Parathyroid adenoma (tissue), 2 donors: ENCODE results near the gene BBC3.

Experiments used
- H2AFZ ChIP-seq: fragments of 300-600 bp; sonication (generic); one replicate; pipeline ENCODE4 v1.7.0; 2017; ENCODE audit warnings: antibody characterized with exemption, mild to moderate bottlenecking
- H3K27ac ChIP-seq: fragments of 300-600 bp; sonication (generic); one replicate; pipeline ENCODE4 v1.7.0; 2017
- H3K27me3 ChIP-seq: fragments of 300-600 bp; sonication (generic); one replicate; pipeline ENCODE4 v1.7.0; 2017; ENCODE audit warnings: low read length; ENCODE audit not compliant: control insufficient read depth, insufficient read depth
- H3K36me3 ChIP-seq: fragments of 300-600 bp; sonication (generic); one replicate; pipeline ENCODE4 v1.7.0; 2017; ENCODE audit warnings: low read length; ENCODE audit not compliant: control insufficient read depth, insufficient read depth
- H3K4me1 ChIP-seq: fragments of 300-600 bp; sonication (generic); one replicate; pipeline ENCODE4 v1.7.0; 2017; ENCODE audit warnings: control low read depth
- H3K4me2 ChIP-seq: fragments of 300-600 bp; sonication (generic); one replicate; pipeline ENCODE4 v1.7.0; 2017; ENCODE audit warnings: low read length
- H3K4me3 ChIP-seq: fragments of 300-600 bp; sonication (generic); one replicate; pipeline ENCODE4 v1.7.0; 2017; ENCODE audit warnings: low read depth, low read length
- H3K79me2 ChIP-seq: fragments of 300-600 bp; sonication (generic); one replicate; pipeline ENCODE4 v1.7.0; 2017; ENCODE audit warnings: control low read depth
- H3K9ac ChIP-seq: fragments of 300-600 bp; sonication (generic); one replicate; pipeline ENCODE4 v1.7.0; 2017; ENCODE audit warnings: mild to moderate bottlenecking
- H3K9me3 ChIP-seq: fragments of 300-600 bp; sonication (generic); one replicate; pipeline ENCODE4 v1.7.0; 2017; ENCODE audit warnings: low read length; ENCODE audit not compliant: control insufficient read depth
- CTCF ChIP-seq: fragments of 300-600 bp; sonication (generic); IDR thresholded peaks from one replicate; pipeline ENCODE4 v1.7.0; 2017; ENCODE audit warnings: antibody characterized with exemption, mild to moderate bottlenecking
- donor health status: primary hyperparathyroidism.

BBC3 gene

GRCh38 chr19:47257411-47258169, 26.6 kb upstream of the BBC3 start:
- no peaks in the 10 kb centered on the region for H3K27me3 ChIP-seq

GRCh38 chr19:47256693-47257410, 25.9 kb upstream of the BBC3 start:
- peaks cover 18% of the 10 kb centered on the region for H3K79me2 ChIP-seq
- TF ChIP-seq CTCF, result no peak
- peak overlapping the region; percentile 28 for H3K4me2 ChIP-seq
- H3K36me3 ChIP-seq, result no peaks in the 10 kb centered on the region
- H3K4me1 ChIP-seq, result peaks cover 9% of the 10 kb centered on the region
- H2AFZ ChIP-seq, result peak overlapping the region; percentile 81
- H3K27me3 ChIP-seq, result no peaks in the 10 kb centered on the region
- no peak overlapping the region for H3K9ac ChIP-seq
- no peaks in the 10 kb centered on the region for H3K9me3 ChIP-seq
- H3K27ac ChIP-seq, result peak overlapping the region; percentile 82
- peak overlapping the region; percentile 89 for H3K4me3 ChIP-seq

More at GRCh38 chr19:47257411-47258169, 26.6 kb upstream of the BBC3 start:
- Histone ChIP-seq H3K27ac (peak overlapping the region; percentile 82), H3K4me2 (peak overlapping the region; percentile 62), H3K9me3 (no peaks in the 10 kb centered on the region), H3K36me3 (no peaks in the 10 kb centered on the region), H3K79me2 (peaks cover 18% of the 10 kb centered on the region), H3K4me3 (peak overlapping the region; percentile 55), H3K9ac (no peak overlapping the region), H3K4me1 (peaks cover 9% of the 10 kb centered on the region), H2AFZ (peak overlapping the region; percentile 81)
- no peak for TF ChIP-seq CTCF

- Histone ChIP-seq H3K27ac (peak within 1 kb of the TSS; percentile 82), H3K4me3 (peak within 1 kb of the TSS; percentile 89), H3K9ac (peak within 1 kb of the TSS; percentile 21), H3K4me1 (peaks cover 9% of the 10 kb centered on the region), H3K79me2 (peaks cover 18% of the 10 kb centered on the region), H3K36me3 (no peaks in the 10 kb centered on the region), H3K4me2 (peak within 1 kb of the TSS; percentile 95), H3K27me3 (no peaks in the 10 kb centered on the region), H2AFZ (peak within 1 kb of the TSS; percentile 96), H3K9me3 (no peaks in the 10 kb centered on the region)
- TF ChIP-seq CTCF, result no peak
Measured at GRCh38 chr19:47255879-47256692, 25.1 kb upstream of the BBC3 start, which contains the start of gene CCDC9. Gene CCDC9, plus strand, starts transcription at chr19:47256525. Its CDS starts 1,876 bp downstream, at chr19:47258401.

GRCh38 chr19:47253970-47254369, 23.0 kb upstream of the BBC3 start:
- Histone ChIP-seq H3K9ac (no peak overlapping the region), H3K9me3 (no peaks in the 10 kb centered on the region), H2AFZ (no peak overlapping the region), H3K27me3 (no peaks in the 10 kb centered on the region), H3K4me1 (peaks cover 9% of the 10 kb centered on the region), H3K36me3 (no peaks in the 10 kb centered on the region), H3K79me2 (peaks cover 13% of the 10 kb centered on the region), H3K27ac (no peak overlapping the region), H3K4me3 (no peak overlapping the region), H3K4me2 (no peak overlapping the region)
- TF ChIP-seq CTCF, result no peak
